ENCODE results near the gene GFAP.

GFAP gene

GRCh38 chr17:44884941-44885340, 30.4 kb downstream of the GFAP start:
- Histone ChIP-seq H3K9me3 (ENCODE audit: control insufficient read depth, insufficient read depth, low read length) (no peaks in the 10 kb centered on the region), H3K4me3 (ENCODE audit: low read depth, low read length) (no peak overlapping the region), H3K9ac (ENCODE audit: low read depth, low read length) (no peak overlapping the region), H3K27me3 (ENCODE audit: control insufficient read depth, insufficient read depth, low read length) (no peaks in the 10 kb centered on the region), H3K4me1 (ENCODE audit: control insufficient read depth, insufficient read depth, low read length) (no peaks in the 10 kb centered on the region), H3K36me3 (ENCODE audit: control insufficient read depth, insufficient read depth, low read length) (peaks cover 38% of the 10 kb centered on the region)

- H3K9me3 ChIP-seq (ENCODE audit: control insufficient read depth, insufficient read depth, low read length): no peaks in the 10 kb centered on the region
- H3K27me3 ChIP-seq (ENCODE audit: control insufficient read depth, insufficient read depth, low read length): no peaks in the 10 kb centered on the region
- no peak overlapping the region for H3K9ac ChIP-seq (ENCODE audit: low read depth, low read length)
- H3K36me3 ChIP-seq (ENCODE audit: control insufficient read depth, insufficient read depth, low read length): peaks cover 41% of the 10 kb centered on the region
- H3K4me3 ChIP-seq (ENCODE audit: low read depth, low read length): no peak overlapping the region
- H3K4me1 ChIP-seq (ENCODE audit: control insufficient read depth, insufficient read depth, low read length): no peaks in the 10 kb centered on the region
Observed at GRCh38 chr17:44881145-44881544, 34.2 kb downstream of the GFAP start.

- Histone ChIP-seq H3K9me3 (ENCODE audit: control insufficient read depth, insufficient read depth, low read length) (no peaks in the 10 kb centered on the region), H3K36me3 (ENCODE audit: control insufficient read depth, insufficient read depth, low read length) (peaks cover 45% of the 10 kb centered on the region), H3K27me3 (ENCODE audit: control insufficient read depth, insufficient read depth, low read length) (no peaks in the 10 kb centered on the region), H3K4me1 (ENCODE audit: control insufficient read depth, insufficient read depth, low read length) (no peaks in the 10 kb centered on the region), H3K9ac (ENCODE audit: low read depth, low read length) (no peak overlapping the region), H3K4me3 (ENCODE audit: low read depth, low read length) (no peak overlapping the region)
Observed at GRCh38 chr17:44880062-44880461, 35.2 kb downstream of the GFAP start.

GRCh38 chr17:44879376-44879775, 35.9 kb downstream of the GFAP start:
- no peaks in the 10 kb centered on the region for H3K27me3 ChIP-seq (ENCODE audit: control insufficient read depth, insufficient read depth, low read length)
- H3K36me3 ChIP-seq (ENCODE audit: control insufficient read depth, insufficient read depth, low read length): peaks cover 44% of the 10 kb centered on the region
- H3K4me3 ChIP-seq (ENCODE audit: low read depth, low read length): no peak overlapping the region
- H3K9ac ChIP-seq (ENCODE audit: low read depth, low read length): no peak overlapping the region
- no peaks in the 10 kb centered on the region for H3K4me1 ChIP-seq (ENCODE audit: control insufficient read depth, insufficient read depth, low read length)
- no peaks in the 10 kb centered on the region for H3K9me3 ChIP-seq (ENCODE audit: control insufficient read depth, insufficient read depth, low read length)

- no peaks in the 10 kb centered on the region for H3K9me3 ChIP-seq (ENCODE audit: control insufficient read depth, insufficient read depth, low read length)
- peaks cover 41% of the 10 kb centered on the region for H3K36me3 ChIP-seq (ENCODE audit: control insufficient read depth, insufficient read depth, low read length)
- H3K4me3 ChIP-seq (ENCODE audit: low read depth, low read length): no peak overlapping the region
- H3K9ac ChIP-seq (ENCODE audit: low read depth, low read length): no peak overlapping the region
- no peaks in the 10 kb centered on the region for H3K27me3 ChIP-seq (ENCODE audit: control insufficient read depth, insufficient read depth, low read length)
- H3K4me1 ChIP-seq (ENCODE audit: control insufficient read depth, insufficient read depth, low read length): no peaks in the 10 kb centered on the region
Observed at GRCh38 chr17:44878627-44879221, 36.6 kb downstream of the GFAP start.

- H3K27me3 ChIP-seq (ENCODE audit: control insufficient read depth, insufficient read depth, low read length): no peaks in the 10 kb centered on the region
- H3K4me1 ChIP-seq (ENCODE audit: control insufficient read depth, insufficient read depth, low read length): no peaks in the 10 kb centered on the region
- no peak overlapping the region for H3K9ac ChIP-seq (ENCODE audit: low read depth, low read length)
- no peak overlapping the region for H3K4me3 ChIP-seq (ENCODE audit: low read depth, low read length)
- H3K36me3 ChIP-seq (ENCODE audit: control insufficient read depth, insufficient read depth, low read length): peaks cover 37% of the 10 kb centered on the region
- H3K9me3 ChIP-seq (ENCODE audit: control insufficient read depth, insufficient read depth, low read length): no peaks in the 10 kb centered on the region
Observed at GRCh38 chr17:44877121-44877520, 38.2 kb downstream of the GFAP start.

GRCh38 chr17:44875761-44876160, 39.5 kb downstream of the GFAP start:
- Histone ChIP-seq H3K27me3 (ENCODE audit: control insufficient read depth, insufficient read depth, low read length) (no peaks in the 10 kb centered on the region), H3K36me3 (ENCODE audit: control insufficient read depth, insufficient read depth, low read length) (peaks cover 35% of the 10 kb centered on the region), H3K9ac (ENCODE audit: low read depth, low read length) (no peak overlapping the region), H3K4me3 (ENCODE audit: low read depth, low read length) (no peak overlapping the region), H3K4me1 (ENCODE audit: control insufficient read depth, insufficient read depth, low read length) (no peaks in the 10 kb centered on the region), H3K9me3 (ENCODE audit: control insufficient read depth, insufficient read depth, low read length) (no peaks in the 10 kb centered on the region)

- Histone ChIP-seq H3K4me3 (ENCODE audit: low read depth, low read length) (no peak overlapping the region), H3K36me3 (ENCODE audit: control insufficient read depth, insufficient read depth, low read length) (peaks cover 43% of the 10 kb centered on the region), H3K27me3 (ENCODE audit: control insufficient read depth, insufficient read depth, low read length) (no peaks in the 10 kb centered on the region), H3K9me3 (ENCODE audit: control insufficient read depth, insufficient read depth, low read length) (no peaks in the 10 kb centered on the region), H3K9ac (ENCODE audit: low read depth, low read length) (no peak overlapping the region), H3K4me1 (ENCODE audit: control insufficient read depth, insufficient read depth, low read length) (no peaks in the 10 kb centered on the region)
Observed at GRCh38 chr17:44872131-44872768, 43.0 kb downstream of the GFAP start.

GRCh38 chr17:44871556-44871955, 43.7 kb downstream of the GFAP start:
- Histone ChIP-seq H3K9me3 (ENCODE audit: control insufficient read depth, insufficient read depth, low read length) (no peaks in the 10 kb centered on the region), H3K27me3 (ENCODE audit: control insufficient read depth, insufficient read depth, low read length) (no peaks in the 10 kb centered on the region), H3K9ac (ENCODE audit: low read depth, low read length) (no peak overlapping the region), H3K4me3 (ENCODE audit: low read depth, low read length) (no peak overlapping the region), H3K4me1 (ENCODE audit: control insufficient read depth, insufficient read depth, low read length) (no peaks in the 10 kb centered on the region), H3K36me3 (ENCODE audit: control insufficient read depth, insufficient read depth, low read length) (peaks cover 39% of the 10 kb centered on the region)

- H3K4me1 ChIP-seq (ENCODE audit: control insufficient read depth, insufficient read depth, low read length): no peaks in the 10 kb centered on the region
- no peak overlapping the region for H3K9ac ChIP-seq (ENCODE audit: low read depth, low read length)
- peaks cover 51% of the 10 kb centered on the region for H3K36me3 ChIP-seq (ENCODE audit: control insufficient read depth, insufficient read depth, low read length)
- H3K9me3 ChIP-seq (ENCODE audit: control insufficient read depth, insufficient read depth, low read length): no peaks in the 10 kb centered on the region
- H3K27me3 ChIP-seq (ENCODE audit: control insufficient read depth, insufficient read depth, low read length): no peaks in the 10 kb centered on the region
- H3K4me3 ChIP-seq (ENCODE audit: low read depth, low read length): no peak overlapping the region
Observed at GRCh38 chr17:44867841-44868240, 47.5 kb downstream of the GFAP start.

- no peak overlapping the region for H3K4me3 ChIP-seq (ENCODE audit: low read depth, low read length)
- H3K9ac ChIP-seq (ENCODE audit: low read depth, low read length): no peak overlapping the region
- peaks cover 52% of the 10 kb centered on the region for H3K36me3 ChIP-seq (ENCODE audit: control insufficient read depth, insufficient read depth, low read length)
- no peaks in the 10 kb centered on the region for H3K4me1 ChIP-seq (ENCODE audit: control insufficient read depth, insufficient read depth, low read length)
- H3K27me3 ChIP-seq (ENCODE audit: control insufficient read depth, insufficient read depth, low read length): no peaks in the 10 kb centered on the region
- H3K9me3 ChIP-seq (ENCODE audit: control insufficient read depth, insufficient read depth, low read length): no peaks in the 10 kb centered on the region
Observed at GRCh38 chr17:44865931-44866330, 49.4 kb downstream of the GFAP start.

- peaks cover 59% of the 10 kb centered on the region for H3K36me3 ChIP-seq (ENCODE audit: control insufficient read depth, insufficient read depth, low read length)
- H3K9ac ChIP-seq (ENCODE audit: low read depth, low read length): no peak overlapping the region
- no peaks in the 10 kb centered on the region for H3K4me1 ChIP-seq (ENCODE audit: control insufficient read depth, insufficient read depth, low read length)
- no peak overlapping the region for H3K4me3 ChIP-seq (ENCODE audit: low read depth, low read length)
- H3K9me3 ChIP-seq (ENCODE audit: control insufficient read depth, insufficient read depth, low read length): no peaks in the 10 kb centered on the region
- H3K27me3 ChIP-seq (ENCODE audit: control insufficient read depth, insufficient read depth, low read length): no peaks in the 10 kb centered on the region
Observed at GRCh38 chr17:44865231-44865660, 50.1 kb downstream of the GFAP start.

All from iPS-15b (cell line).